ENCODE data around the gene FJX1.

Gene FJX1

GRCh38 chr11:35617687-35618496 lies at the start of gene FJX1:
TSS of gene FJX1 (plus strand) at chr11:35618460. CDS start at chr11:35618637, 177 bp downstream.
- DNase-seq (ENCODE audit: low read depth), result peak; percentile 76

- no peak for DNase-seq (ENCODE audit: low read depth)
These were observed 46.6 kb upstream of the FJX1 start for GRCh38 chr11:35571696-35572095.

- peak; percentile 86 for DNase-seq (ENCODE audit: low read depth)
These were observed 38.5 kb upstream of the FJX1 start for GRCh38 chr11:35579557-35580396.

GRCh38 chr11:35580397-35580781 lies 37.9 kb upstream of the FJX1 start:
- DNase-seq (ENCODE audit: low read depth), result no peak

- no peak for DNase-seq (ENCODE audit: low read depth)
These were observed 36.2 kb upstream of the FJX1 start for GRCh38 chr11:35582033-35582432.

- DNase-seq (ENCODE audit: low read depth), result no peak
These were observed 35.1 kb upstream of the FJX1 start for GRCh38 chr11:35583126-35583525.

- no peak for DNase-seq (ENCODE audit: low read depth)
These were observed 34.4 kb upstream of the FJX1 start for GRCh38 chr11:35583843-35584242.

- DNase-seq (ENCODE audit: low read depth), result peak; percentile 36
These were observed 33.9 kb upstream of the FJX1 start for GRCh38 chr11:35584321-35584720.

GRCh38 chr11:35585416-35585815 lies 32.8 kb upstream of the FJX1 start:
- no peak for DNase-seq (ENCODE audit: low read depth)

GRCh38 chr11:35586222-35586621 lies 32.0 kb upstream of the FJX1 start:
- DNase-seq (ENCODE audit: low read depth), result no peak

- DNase-seq (ENCODE audit: low read depth), result no peak
These were observed 30.3 kb upstream of the FJX1 start for GRCh38 chr11:35587972-35588371.

- no peak for DNase-seq (ENCODE audit: low read depth)
These were observed 29.6 kb upstream of the FJX1 start for GRCh38 chr11:35588627-35589026.

- DNase-seq (ENCODE audit: low read depth), result no peak
These were observed 29.0 kb upstream of the FJX1 start for GRCh38 chr11:35589281-35589680.

GRCh38 chr11:35590412-35590811 lies 27.8 kb upstream of the FJX1 start:
- no peak for DNase-seq (ENCODE audit: low read depth)

GRCh38 chr11:35593143-35593542 lies 25.1 kb upstream of the FJX1 start:
- peak; percentile 89 for DNase-seq (ENCODE audit: low read depth)

GRCh38 chr11:35594680-35595079 lies 23.6 kb upstream of the FJX1 start:
- DNase-seq (ENCODE audit: low read depth), result no peak

GRCh38 chr11:35598254-35599125 lies 19.8 kb upstream of the FJX1 start:
- no peak for DNase-seq (ENCODE audit: low read depth)

GRCh38 chr11:35600331-35600838 lies 17.9 kb upstream of the FJX1 start:
- no peak for DNase-seq (ENCODE audit: low read depth)

- DNase-seq (ENCODE audit: low read depth), result no peak
These were observed 16.0 kb upstream of the FJX1 start for GRCh38 chr11:35602160-35602793.

- no peak for DNase-seq (ENCODE audit: low read depth)
These were observed 15.3 kb upstream of the FJX1 start for GRCh38 chr11:35602979-35603378.

GRCh38 chr11:35605706-35606105 lies 12.6 kb upstream of the FJX1 start:
- DNase-seq (ENCODE audit: low read depth), result no peak

- no peak for DNase-seq (ENCODE audit: low read depth)
These were observed 12.1 kb upstream of the FJX1 start for GRCh38 chr11:35606206-35606605.

Measured in GM04504 (cell line).